ENCODE measurements around the gene BTG4. TPM values are rescaled to one million over a fixed set of nuclear protein-coding genes. Genes with fewer than 3 reads are reported as not detected.

BTG4 gene
- total RNA-seq, 4 donors from 2014 or later: not detected

GRCh38 chr11:111515591-111515990 is 3.4 kb upstream of the BTG4 start:
- 83 to 100% methylated on average over 2 of the region's 2 CpGs for WGBS, 2 donors (ENCODE audit: low coverage in 1 of 2)
- Histone ChIP-seq H3K27me3 (peaks cover 42% of the 10 kb centered on the region), H3K4me3 (no peak overlapping the region), H3K9me3 (no peaks in the 10 kb centered on the region), H3K36me3 (no peaks in the 10 kb centered on the region), H3K4me1 (peaks cover 0 to 21% (median 10%) of the 10 kb centered on the region in 3 donors), H3K27ac (no peak overlapping the region)
- TF ChIP-seq CTCF (IDR thresholded peaks at IDR 0.05) (no peak), EP300 (IDR thresholded peaks at IDR 0.05) (no peak), POLR2A (IDR thresholded peaks at IDR 0.05) (no peak), POLR2AphosphoS5 (IDR thresholded peaks at IDR 0.05) (no peak)
- ATAC-seq: no peak

GRCh38 chr11:111514216-111515031 is 2.2 kb upstream of the BTG4 start, which contains the start of gene HOATZ:
TSS of gene HOATZ (plus strand) at chr11:111514778. CDS start at chr11:111514785, 7 bp downstream.
- WGBS, 2 donors (ENCODE audit: low coverage in 1 of 2): 0 to 18% methylated on average over 2 to 6 of the region's 39 CpGs

GRCh38 chr11:111513240-111513605 is 1.0 kb upstream of the BTG4 start:
- Histone ChIP-seq H3K27ac (no peak overlapping the region), H3K4me3 (no peak overlapping the region), H3K27me3 (peaks cover 42% of the 10 kb centered on the region), H3K9me3 (no peaks in the 10 kb centered on the region), H3K4me1 (peaks cover 0 to 21% (median 10%) of the 10 kb centered on the region in 3 donors), H3K36me3 (no peaks in the 10 kb centered on the region)
- 40 to 67% methylated on average over 3 to 5 of the region's 6 CpGs for WGBS, 2 donors (ENCODE audit: low coverage in 1 of 2)
- TF ChIP-seq EP300 (IDR thresholded peaks at IDR 0.05) (no peak), CTCF (IDR thresholded peaks at IDR 0.05) (no peak), POLR2AphosphoS5 (IDR thresholded peaks at IDR 0.05) (no peak), POLR2A (IDR thresholded peaks at IDR 0.05) (no peak)
- no peak for ATAC-seq

More at GRCh38 chr11:111514216-111515031, 2.2 kb upstream of the BTG4 start, which contains the start of gene HOATZ:
- Histone ChIP-seq H3K27ac (no peak within 1 kb of the TSS), H3K27me3 (peaks cover 42% of the 10 kb centered on the region), H3K36me3 (no peaks in the 10 kb centered on the region), H3K4me1 (peaks cover 0 to 21% (median 10%) of the 10 kb centered on the region in 3 donors), H3K9me3 (no peaks in the 10 kb centered on the region), H3K4me3 (no peak within 1 kb of the TSS)
- no peak for TF ChIP-seq CTCF (IDR thresholded peaks at IDR 0.05)
- no peak for TF ChIP-seq EP300 (IDR thresholded peaks at IDR 0.05)
- no peak for TF ChIP-seq POLR2AphosphoS5 (IDR thresholded peaks at IDR 0.05)
- no peak for TF ChIP-seq POLR2A (IDR thresholded peaks at IDR 0.05)
- no peak for ATAC-seq

- peaks cover 42% of the 10 kb centered on the region for H3K27me3 ChIP-seq
- no peaks in the 10 kb centered on the region for H3K9me3 ChIP-seq
- TF ChIP-seq POLR2A (IDR thresholded peaks at IDR 0.05): no peak
- TF ChIP-seq EP300 (IDR thresholded peaks at IDR 0.05): no peak
- no peak for TF ChIP-seq CTCF (IDR thresholded peaks at IDR 0.05)
- TF ChIP-seq POLR2AphosphoS5 (IDR thresholded peaks at IDR 0.05): no peak
- H3K27ac ChIP-seq: no peak overlapping the region
- ATAC-seq: no peak
- H3K36me3 ChIP-seq: no peaks in the 10 kb centered on the region
- 100% methylated on average over 1 of the region's 1 CpG for WGBS, 2 donors (ENCODE audit: low coverage in 1 of 2)
- H3K4me1 ChIP-seq: peaks cover 0 to 21% (median 10%) of the 10 kb centered on the region in 3 donors
- no peak overlapping the region for H3K4me3 ChIP-seq
These were observed 1.9 kb downstream of the BTG4 start for GRCh38 chr11:111510311-111510710.

- TF ChIP-seq POLR2AphosphoS5 (IDR thresholded peaks at IDR 0.05) (no peak), CTCF (IDR thresholded peaks at IDR 0.05) (no peak), POLR2A (IDR thresholded peaks at IDR 0.05) (no peak), EP300 (IDR thresholded peaks at IDR 0.05) (no peak)
- Histone ChIP-seq H3K4me3 (no peak overlapping the region), H3K27ac (no peak overlapping the region), H3K36me3 (no peaks in the 10 kb centered on the region), H3K27me3 (no peaks in the 10 kb centered on the region), H3K9me3 (no peaks in the 10 kb centered on the region), H3K4me1 (no peaks in the 10 kb centered on the region)
- 70 to 74% methylated on average over 1 of the region's 1 CpG for WGBS, 2 donors (ENCODE audit: low coverage in 1 of 2)
- no peak for ATAC-seq
These were observed 9.6 kb downstream of the BTG4 start for GRCh38 chr11:111502611-111503010.

All from gastroesophageal sphincter (tissue), 4 donors.